Heart left ventricle (tissue), 13 donors: ENCODE measurements around the gene RAB3GAP1.

Source experiments
- POLR2A ChIP-seq, 2 donors: fragments of 450-650 bp; IDR thresholded peaks; one replicate each; pipeline ENCODE4 v1.6.1; 2017; ENCODE audit warnings: antibody characterized with exemption in 2 of 2, mild to moderate bottlenecking in 2 of 2, moderate library complexity in 2 of 2
- TF ChIP-seq, protein P1 (sequence below), 12 donors: fragments of 200-600 bp; sonication (generic) in 4 of 12; IDR thresholded peaks; one replicate each; pipeline versions ENCODE4 v1.5.0 to v1.8.0; 2018 to 2022; ENCODE audit warnings: antibody characterized with exemption in 12 of 12, mild to moderate bottlenecking in 5 of 12
- donor health status: ischemic (EF 13 %, LVEDD 7.1; RV severe dilation, severe dysfunction).
- donor health status: DM: no; HTN: yes; CAD: no.
- donor health status: DM: no; HTN: no; CAD: no.
- donor health status: ischemic (EF 25% LVEDD 6.9; RV normal size, moderate dysfunction).
- donor health status: ischemic (EF 25% LVEDD 5.7; RV mildly dilated, moderate dysfunction).
- donor health status: ischemic (EF 35%, LVEDD 5.7; RV mildly dilated, moderate dysfunction).
- donor health status: nonischemic (EF 11% LVEDD 7.7; RV severe dilation, severe dysfunction).
- donor health status: DM: yes; HTN: yes; CAD: no.
- donor health status: PGD.
- donor health status: ischemic (EF 29% LVEDD 5.4; RV normal size, mild dysfunction).
- donor health status: nonischemic (EF 23%, LVEDD 6.1; RV moderate dilation, normal function).

DNA sequence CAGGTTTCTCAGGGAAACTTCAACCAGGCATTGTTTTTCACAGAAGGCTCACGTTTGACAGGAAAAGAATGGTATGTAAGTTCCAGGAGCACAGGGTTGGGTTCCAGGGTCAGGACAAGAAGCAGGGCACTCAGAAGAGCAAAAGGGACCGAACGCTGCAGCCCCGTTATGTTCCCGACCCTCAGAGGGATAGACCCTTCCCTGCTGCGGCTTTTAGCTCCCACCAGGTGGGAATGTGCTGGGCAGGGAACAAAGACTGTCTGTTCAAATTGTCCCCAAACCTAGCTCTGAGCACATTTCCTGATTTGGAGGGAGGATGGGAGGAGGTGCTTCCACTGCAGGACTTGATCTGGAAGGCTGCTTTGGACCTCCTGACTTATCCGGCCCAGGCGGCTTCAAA, 130.1 kb downstream of the RAB3GAP1 start:
- TF ChIP-seq, protein P1, sequence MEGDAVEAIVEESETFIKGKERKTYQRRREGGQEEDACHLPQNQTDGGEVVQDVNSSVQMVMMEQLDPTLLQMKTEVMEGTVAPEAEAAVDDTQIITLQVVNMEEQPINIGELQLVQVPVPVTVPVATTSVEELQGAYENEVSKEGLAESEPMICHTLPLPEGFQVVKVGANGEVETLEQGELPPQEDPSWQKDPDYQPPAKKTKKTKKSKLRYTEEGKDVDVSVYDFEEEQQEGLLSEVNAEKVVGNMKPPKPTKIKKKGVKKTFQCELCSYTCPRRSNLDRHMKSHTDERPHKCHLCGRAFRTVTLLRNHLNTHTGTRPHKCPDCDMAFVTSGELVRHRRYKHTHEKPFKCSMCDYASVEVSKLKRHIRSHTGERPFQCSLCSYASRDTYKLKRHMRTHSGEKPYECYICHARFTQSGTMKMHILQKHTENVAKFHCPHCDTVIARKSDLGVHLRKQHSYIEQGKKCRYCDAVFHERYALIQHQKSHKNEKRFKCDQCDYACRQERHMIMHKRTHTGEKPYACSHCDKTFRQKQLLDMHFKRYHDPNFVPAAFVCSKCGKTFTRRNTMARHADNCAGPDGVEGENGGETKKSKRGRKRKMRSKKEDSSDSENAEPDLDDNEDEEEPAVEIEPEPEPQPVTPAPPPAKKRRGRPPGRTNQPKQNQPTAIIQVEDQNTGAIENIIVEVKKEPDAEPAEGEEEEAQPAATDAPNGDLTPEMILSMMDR (IDR thresholded peaks at IDR 0.05): no peak
- no peak for TF ChIP-seq POLR2A (IDR thresholded peaks at IDR 0.05)
